ENCODE measurements around the gene NDC80. TPM values are rescaled to one million over a fixed set of nuclear protein-coding genes. Genes with fewer than 3 reads are reported as not detected.
"Not testable (repeated sequence)": the region's sequence is repeated elsewhere in the genome, so short reads cannot be mapped to it uniquely, and the experiment has no call there.

NDC80 gene
- total RNA-seq, 1 donor from 2014 or later: 0.55 TPM

DNA sequence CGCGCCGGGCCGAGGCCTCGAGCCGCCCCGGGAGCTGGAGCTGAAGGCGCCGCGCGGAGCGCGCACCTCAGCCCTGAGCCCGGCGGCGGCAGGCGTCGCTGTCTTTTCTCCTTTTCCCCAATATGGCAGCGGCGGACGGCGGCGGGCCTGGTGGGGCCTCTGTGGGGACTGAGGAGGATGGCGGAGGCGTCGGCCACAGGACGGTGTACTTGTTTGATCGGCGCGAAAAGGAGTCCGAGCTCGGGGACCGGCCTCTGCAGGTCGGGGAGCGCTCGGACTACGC lies 84.5 kb downstream of the NDC80 start:
- DNase-seq: no peak
- TF ChIP-seq, protein P1, sequence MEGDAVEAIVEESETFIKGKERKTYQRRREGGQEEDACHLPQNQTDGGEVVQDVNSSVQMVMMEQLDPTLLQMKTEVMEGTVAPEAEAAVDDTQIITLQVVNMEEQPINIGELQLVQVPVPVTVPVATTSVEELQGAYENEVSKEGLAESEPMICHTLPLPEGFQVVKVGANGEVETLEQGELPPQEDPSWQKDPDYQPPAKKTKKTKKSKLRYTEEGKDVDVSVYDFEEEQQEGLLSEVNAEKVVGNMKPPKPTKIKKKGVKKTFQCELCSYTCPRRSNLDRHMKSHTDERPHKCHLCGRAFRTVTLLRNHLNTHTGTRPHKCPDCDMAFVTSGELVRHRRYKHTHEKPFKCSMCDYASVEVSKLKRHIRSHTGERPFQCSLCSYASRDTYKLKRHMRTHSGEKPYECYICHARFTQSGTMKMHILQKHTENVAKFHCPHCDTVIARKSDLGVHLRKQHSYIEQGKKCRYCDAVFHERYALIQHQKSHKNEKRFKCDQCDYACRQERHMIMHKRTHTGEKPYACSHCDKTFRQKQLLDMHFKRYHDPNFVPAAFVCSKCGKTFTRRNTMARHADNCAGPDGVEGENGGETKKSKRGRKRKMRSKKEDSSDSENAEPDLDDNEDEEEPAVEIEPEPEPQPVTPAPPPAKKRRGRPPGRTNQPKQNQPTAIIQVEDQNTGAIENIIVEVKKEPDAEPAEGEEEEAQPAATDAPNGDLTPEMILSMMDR (IDR thresholded peaks at IDR 0.05; ENCODE audit: borderline replicate concordance): no peak
- Histone ChIP-seq H3K9me3 (replicated peaks) (no peaks in the 10 kb centered on the region), H3K4me1 (peaks cover 55% of the 10 kb centered on the region), H3K4me3 (peak overlapping the region; percentile 93), H3K27me3 (ENCODE audit: low read depth) (no peaks in the 10 kb centered on the region), H3K36me3 (no peaks in the 10 kb centered on the region), H3K27ac (replicated peaks) (peak overlapping the region; percentile 95)
- intact Hi-C loops (cut with micrococcal nuclease): no loop called here

DNA sequence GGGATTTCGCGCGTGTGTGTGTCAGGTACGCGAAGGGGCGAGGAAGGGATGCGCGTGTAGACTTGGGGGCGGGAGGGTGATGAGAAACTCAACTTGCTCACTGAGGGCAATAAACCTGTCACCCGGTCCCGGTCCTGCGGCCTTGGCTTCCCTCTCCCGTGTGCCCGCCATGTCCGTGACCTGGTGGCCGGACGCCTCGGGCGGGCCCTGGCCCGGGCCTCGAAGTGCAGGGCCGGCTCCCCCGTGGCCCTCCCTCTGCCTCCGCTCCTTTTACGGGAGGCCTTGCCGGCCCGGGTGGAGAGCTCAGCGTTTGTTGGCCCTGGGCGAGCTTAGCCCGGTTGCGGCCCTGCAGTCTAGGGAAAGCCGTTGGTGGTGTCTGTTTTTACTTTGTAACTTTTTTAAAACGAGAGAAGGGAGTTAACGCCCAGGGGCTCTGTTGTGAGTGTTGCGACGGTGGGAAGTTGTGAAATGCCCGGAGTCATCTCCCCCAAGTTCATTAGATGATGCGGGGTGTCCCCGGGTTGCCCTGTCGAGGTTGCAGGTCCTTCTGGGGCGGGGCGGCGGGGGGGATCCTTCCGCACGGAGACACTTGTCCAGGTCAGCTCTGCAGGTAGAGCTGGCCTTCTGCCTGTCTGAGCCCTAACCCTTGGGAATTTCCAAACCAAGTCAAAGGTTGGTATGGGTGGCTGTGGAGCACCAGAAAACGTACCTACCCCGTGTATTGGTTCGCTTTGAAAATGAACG lies 85.1 kb downstream of the NDC80 start:
- peak overlapping the region; percentile 93 for H3K4me3 ChIP-seq
- intact Hi-C loops (cut with micrococcal nuclease): no loop called here
- H3K27me3 ChIP-seq (ENCODE audit: low read depth): no peaks in the 10 kb centered on the region
- peak overlapping the region; percentile 95 for H3K27ac ChIP-seq (replicated peaks)
- no peaks in the 10 kb centered on the region for H3K36me3 ChIP-seq
- peaks cover 55% of the 10 kb centered on the region for H3K4me1 ChIP-seq
- no peaks in the 10 kb centered on the region for H3K9me3 ChIP-seq (replicated peaks)
- TF ChIP-seq, protein P1 (IDR thresholded peaks at IDR 0.05; ENCODE audit: borderline replicate concordance): no peak
- DNase-seq: peak; percentile 56

DNA sequence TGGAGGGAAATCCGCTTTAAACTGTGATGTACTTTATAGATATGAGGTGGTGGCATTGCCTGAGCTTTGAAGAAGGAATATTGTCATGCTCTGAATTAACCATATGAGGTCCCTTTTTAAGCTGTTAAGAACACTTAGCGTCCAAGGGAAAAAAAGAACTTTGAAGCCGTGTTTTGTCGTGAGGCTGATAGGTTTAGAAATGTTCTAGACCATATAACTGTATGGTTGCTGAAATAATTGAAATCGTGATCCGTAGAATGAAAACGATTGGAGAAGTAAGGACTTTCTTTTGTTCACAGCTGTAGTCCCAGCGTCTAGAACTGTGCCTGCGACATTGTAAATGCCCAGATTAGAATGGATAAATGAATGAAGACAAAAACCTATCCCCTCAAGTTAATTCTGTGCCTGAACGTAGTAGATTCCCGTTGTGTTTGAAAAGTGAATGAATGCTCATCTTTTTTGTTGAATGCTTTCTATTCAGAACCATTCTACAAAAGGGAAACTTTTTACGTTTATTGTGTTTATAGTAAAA lies 85.7 kb downstream of the NDC80 start:
- Histone ChIP-seq H3K9me3 (replicated peaks) (no peaks in the 10 kb centered on the region), H3K27ac (replicated peaks) (peak overlapping the region; percentile 95), H3K4me3 (peak overlapping the region; percentile 93), H3K27me3 (ENCODE audit: low read depth) (no peaks in the 10 kb centered on the region), H3K36me3 (no peaks in the 10 kb centered on the region), H3K4me1 (peaks cover 55% of the 10 kb centered on the region)
- TF ChIP-seq, protein P1 (IDR thresholded peaks at IDR 0.05; ENCODE audit: borderline replicate concordance): no peak
- intact Hi-C loops (cut with micrococcal nuclease): no loop called here
- no peak for DNase-seq

DNA sequence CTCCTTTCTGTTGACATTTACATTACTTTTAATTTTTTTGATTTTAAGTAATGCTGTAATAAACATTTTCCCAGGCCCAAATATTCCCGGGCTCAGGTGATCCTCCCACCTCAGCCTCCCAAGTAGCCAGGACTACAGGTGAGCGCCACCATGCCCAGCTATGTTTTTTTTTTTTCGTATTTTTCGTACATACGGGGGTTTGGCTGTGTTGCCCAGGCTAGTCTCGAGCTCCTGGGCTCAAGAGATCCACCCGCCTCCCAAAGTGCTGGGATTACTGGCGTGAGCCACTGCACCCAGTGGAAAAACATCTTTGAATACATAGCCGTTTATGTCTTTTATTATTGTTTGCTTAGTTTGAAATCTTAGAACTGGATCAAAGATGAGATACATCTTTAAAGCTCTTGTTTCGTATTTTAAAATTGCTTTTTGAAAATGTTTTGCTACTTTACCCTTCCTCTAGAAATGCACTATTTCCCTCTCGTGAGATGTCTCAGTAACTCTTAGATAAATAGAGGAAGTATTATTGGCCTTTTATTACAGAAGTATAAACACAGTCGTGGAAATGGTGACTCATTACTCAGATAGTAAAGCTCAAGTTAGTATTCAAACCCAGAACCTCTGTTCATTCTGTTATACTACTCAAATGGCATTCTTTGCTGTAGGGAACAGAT lies 86.6 kb downstream of the NDC80 start:
- TF ChIP-seq, protein P1 (IDR thresholded peaks at IDR 0.05; ENCODE audit: borderline replicate concordance): no peak
- intact Hi-C loops (cut with micrococcal nuclease): no loop called here
- no peaks in the 10 kb centered on the region for H3K9me3 ChIP-seq (replicated peaks)
- H3K36me3 ChIP-seq: no peaks in the 10 kb centered on the region
- no peak for DNase-seq
- peaks cover 63% of the 10 kb centered on the region for H3K4me1 ChIP-seq
- peak overlapping the region; percentile 93 for H3K4me3 ChIP-seq
- H3K27me3 ChIP-seq (ENCODE audit: low read depth): no peaks in the 10 kb centered on the region
- H3K27ac ChIP-seq (replicated peaks): peak overlapping the region; percentile 30

DNA sequence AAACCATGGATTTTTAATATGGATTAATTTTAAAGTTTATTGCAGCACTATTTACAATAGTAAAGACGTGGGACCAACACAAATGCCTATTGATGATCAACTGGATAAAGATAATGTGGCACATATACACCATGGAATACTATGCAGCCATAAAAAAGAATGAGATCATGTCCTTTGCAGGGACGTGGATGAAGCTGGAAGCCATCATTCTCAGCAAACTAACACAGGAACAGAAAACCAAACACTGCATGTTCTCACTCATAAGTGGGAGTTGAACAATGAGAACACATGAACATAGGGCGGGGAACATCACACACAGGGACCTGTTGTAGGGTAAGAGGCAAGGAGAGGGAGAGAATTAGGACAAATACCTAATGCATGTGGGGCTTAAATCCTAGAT lies 89.5 kb downstream of the NDC80 start:
- H3K9me3 ChIP-seq (replicated peaks); DNase-seq; H3K27ac ChIP-seq (replicated peaks); H3K27me3 ChIP-seq (ENCODE audit: low read depth); H3K36me3 ChIP-seq; H3K4me3 ChIP-seq; intact Hi-C loops (cut with micrococcal nuclease): not testable (repeated sequence)
- H3K4me1 ChIP-seq: peaks cover 78% of the 10 kb centered on the region

DNA sequence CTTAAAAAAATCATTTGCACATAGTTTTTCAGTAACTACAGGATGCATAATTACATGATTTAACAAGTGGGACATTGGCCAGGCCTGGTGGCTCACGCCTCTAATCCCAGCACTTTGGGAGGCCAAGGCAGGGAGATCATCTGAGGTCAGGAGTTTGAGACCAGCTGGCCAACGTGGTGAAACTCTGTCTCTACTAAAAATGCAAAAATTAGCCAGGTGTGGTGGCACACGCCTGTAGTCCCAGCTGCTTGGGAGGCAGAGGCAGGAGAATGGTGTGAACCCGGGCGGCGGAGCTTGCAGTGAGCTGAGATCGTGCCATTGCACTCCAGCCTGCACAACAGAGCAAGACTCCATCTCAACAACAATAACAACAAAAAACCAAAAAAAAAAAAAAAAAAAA lies 90.9 kb downstream of the NDC80 start:
- H3K36me3 ChIP-seq: not testable (repeated sequence)
- H3K4me1 ChIP-seq: peaks cover 70% of the 10 kb centered on the region

More for the DNA sequence above, 90.9 kb downstream of the NDC80 start:
- H3K9me3 ChIP-seq (replicated peaks); H3K27ac ChIP-seq (replicated peaks); intact Hi-C loops (cut with micrococcal nuclease); H3K27me3 ChIP-seq (ENCODE audit: low read depth); H3K4me3 ChIP-seq; DNase-seq: not testable (repeated sequence)
